ENCODE measurements around the gene SLC35F3.

The SLC35F3 gene

GRCh38 chr1:234047123-234047522 is 142.6 kb downstream of the SLC35F3 start:
- DNase-seq, result peak; percentile 98

- DNase-seq, result peak; percentile 63
Measured at GRCh38 chr1:234062166-234062565, 157.7 kb downstream of the SLC35F3 start.

GRCh38 chr1:234065794-234066447 is 161.4 kb downstream of the SLC35F3 start:
- peak; percentile 85 for DNase-seq

- DNase-seq, result peak; percentile 32
Measured at GRCh38 chr1:234067581-234068337, 163.3 kb downstream of the SLC35F3 start.

- peak; percentile 49 for DNase-seq
Measured at GRCh38 chr1:234069760-234070159, 165.3 kb downstream of the SLC35F3 start.

GRCh38 chr1:234072793-234073192 is 168.3 kb downstream of the SLC35F3 start:
- no peak for DNase-seq

- DNase-seq, result no peak
Measured at GRCh38 chr1:234078143-234078542, 173.7 kb downstream of the SLC35F3 start.

- no peak for DNase-seq
Measured at GRCh38 chr1:234079896-234080295, 175.4 kb downstream of the SLC35F3 start.

GRCh38 chr1:234083460-234083859 is 179.0 kb downstream of the SLC35F3 start:
- DNase-seq, result no peak

GRCh38 chr1:234089396-234089795 is 184.9 kb downstream of the SLC35F3 start:
- peak; percentile 11 for DNase-seq

- no peak for DNase-seq
Measured at GRCh38 chr1:234090212-234091064, 186.0 kb downstream of the SLC35F3 start.

GRCh38 chr1:234091065-234091401 is 186.6 kb downstream of the SLC35F3 start:
- DNase-seq, result peak; percentile 12

GRCh38 chr1:234091876-234092275 is 187.4 kb downstream of the SLC35F3 start:
- DNase-seq, result peak; percentile 63

GRCh38 chr1:234093107-234093506 is 188.6 kb downstream of the SLC35F3 start:
- DNase-seq, result no peak

- no peak for DNase-seq
Measured at GRCh38 chr1:234093741-234094140, 189.3 kb downstream of the SLC35F3 start.

- no peak for DNase-seq
Measured at GRCh38 chr1:234094172-234094571, 189.7 kb downstream of the SLC35F3 start.

GRCh38 chr1:234096161-234096770 is 191.8 kb downstream of the SLC35F3 start:
- no peak for DNase-seq

- peak; percentile 17 for DNase-seq
Measured at GRCh38 chr1:234102583-234102982, 198.1 kb downstream of the SLC35F3 start.

- DNase-seq, result no peak
Measured at GRCh38 chr1:234103198-234103597, 198.7 kb downstream of the SLC35F3 start.

GRCh38 chr1:234106032-234106431 is 201.6 kb downstream of the SLC35F3 start:
- no peak for DNase-seq

- peak; percentile 34 for DNase-seq
Measured at GRCh38 chr1:234107416-234108021, 203.0 kb downstream of the SLC35F3 start.

GRCh38 chr1:234108921-234109320 is 204.4 kb downstream of the SLC35F3 start:
- DNase-seq, result peak; percentile 21

GRCh38 chr1:234109840-234110239 is 205.4 kb downstream of the SLC35F3 start:
- DNase-seq, result no peak
